ENCODE results near the gene ECE1. TPM values are rescaled to one million over a fixed set of nuclear protein-coding genes. Genes with fewer than 3 reads are reported as not detected.
A peak's percentile ranks its signal among the peaks of the same experiment; 100 is the strongest.

Gene ECE1
- total and polyA plus RNA-seq, 9 of the 15 experiments (the other 6 are each of a cell fraction or from before 2014, with no cell fraction given) = 0.56 to 34.8 (median 11.0) TPM

- Histone ChIP-seq H3K4me3 (no peak overlapping the region), H3K4me2 (ENCODE audit: insufficient read depth, low read length) (no peak overlapping the region), H3K27ac (ENCODE audit: extremely low read depth, low read depth, low read length) (no peak overlapping the region), H3K27me3 (ENCODE audit: control insufficient read depth in 2 of 2, insufficient read depth in 2 of 2, low read length in 2 of 2) (no peaks in the 10 kb centered on the region), H4K20me1 (replicated peaks; ENCODE audit: control insufficient read depth, insufficient read depth, low read length) (no peaks in the 10 kb centered on the region), H3K4me1 (replicated peaks in 1 of 2; ENCODE audit: control insufficient read depth in 2 of 2, insufficient read depth in 2 of 2, low read length in 2 of 2) (no peaks in the 10 kb centered on the region; a peak in 1 of 5 replicates), H3K9me3 (replicated peaks; ENCODE audit: control insufficient read depth, insufficient read depth, low read depth, low read length) (no peaks in the 10 kb centered on the region), H3K36me3 (ENCODE audit: control insufficient read depth, insufficient read depth, low read length) (peaks cover 15% of the 10 kb centered on the region; the same call in 2 of the 3 replicates), H2AFZ (ENCODE audit: low read depth, low read length) (no peak overlapping the region), H3K9me1 (ENCODE audit: control insufficient read depth, insufficient read depth, low read length) (no peaks in the 10 kb centered on the region), H3K9ac (ENCODE audit: insufficient read depth in 1 of 2, low read depth in 2 of 2, low read length in 2 of 2) (no peak overlapping the region), H3K79me2 (ENCODE audit: control insufficient read depth, insufficient read depth, low read length) (no peaks in the 10 kb centered on the region)
- TF ChIP-seq, protein P1, sequence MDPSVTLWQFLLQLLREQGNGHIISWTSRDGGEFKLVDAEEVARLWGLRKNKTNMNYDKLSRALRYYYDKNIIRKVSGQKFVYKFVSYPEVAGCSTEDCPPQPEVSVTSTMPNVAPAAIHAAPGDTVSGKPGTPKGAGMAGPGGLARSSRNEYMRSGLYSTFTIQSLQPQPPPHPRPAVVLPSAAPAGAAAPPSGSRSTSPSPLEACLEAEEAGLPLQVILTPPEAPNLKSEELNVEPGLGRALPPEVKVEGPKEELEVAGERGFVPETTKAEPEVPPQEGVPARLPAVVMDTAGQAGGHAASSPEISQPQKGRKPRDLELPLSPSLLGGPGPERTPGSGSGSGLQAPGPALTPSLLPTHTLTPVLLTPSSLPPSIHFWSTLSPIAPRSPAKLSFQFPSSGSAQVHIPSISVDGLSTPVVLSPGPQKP (CRISPR knock-in tag; IDR thresholded peaks at IDR 0.05) = 0 out of 2 replicates have a peak, but pooled peaks have one; percentile 43
- TF ChIP-seq ARID3B (CRISPR knock-in tag; IDR thresholded peaks at IDR 0.05; ENCODE audit: borderline replicate concordance) (no peak), POLR2G (IDR thresholded peaks at IDR 0.05; ENCODE audit: low read depth, low read length) (peak; percentile 51)
- DNase-seq (ENCODE audit: extremely low read depth in 1 of 4, low spot score in 3 of 4) = no peak
- no peak for FAIRE-seq
- BruUV-seq (replicated peaks) = no TSS peak
- WGBS (ENCODE audit: insufficient coverage, low coverage, missing lambda C conversion rate) = 89% methylated on average over 33 of the region's 33 CpGs
- POLR2A ChIA-PET = interaction anchor here (0.8 kb wide), 1 partner anchor 129 kb away, joined by 3 read pairs; no protein-coding TSS in a partner anchor
- no peak for ATAC-seq
- intact Hi-C loops (cut with micrococcal nuclease) = no loop called here
- in situ Hi-C loops (cut with MboI) = no loop called here
- CTCF ChIA-PET (ENCODE audit: low intra/inter-chr PET ratio) = no interaction called here
Observed at GRCh38 chr1:21225065-21225464, 65.2 kb downstream of the ECE1 start.
